ENCODE results near the gene TMEM45A.

The TMEM45A gene

DNA sequence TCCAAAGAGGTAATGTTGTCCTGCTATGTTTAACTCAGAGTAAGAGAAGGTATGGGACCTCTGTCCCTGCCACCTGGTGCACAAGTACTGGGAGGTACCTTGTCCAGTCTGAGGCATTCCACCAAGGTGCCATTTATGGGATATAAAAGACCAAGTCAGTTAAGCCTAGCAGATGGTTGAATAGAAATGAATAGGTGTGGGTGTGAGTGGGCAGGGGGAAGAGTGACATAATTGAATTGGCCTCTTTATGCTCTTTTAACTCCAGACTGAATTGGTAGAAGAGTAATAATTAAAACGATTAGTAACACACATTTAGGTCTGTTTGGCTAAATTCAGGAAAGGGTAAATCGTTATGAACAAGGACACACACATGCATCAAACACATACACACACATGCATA, 117.5 kb downstream of the TMEM45A start:
- H3K4me3 ChIP-seq, result no peak overlapping the region
- DNase-seq (ENCODE audit: low spot score), result no peak
- no peak overlapping the region for H3K27ac ChIP-seq
- TF ChIP-seq, protein P1, sequence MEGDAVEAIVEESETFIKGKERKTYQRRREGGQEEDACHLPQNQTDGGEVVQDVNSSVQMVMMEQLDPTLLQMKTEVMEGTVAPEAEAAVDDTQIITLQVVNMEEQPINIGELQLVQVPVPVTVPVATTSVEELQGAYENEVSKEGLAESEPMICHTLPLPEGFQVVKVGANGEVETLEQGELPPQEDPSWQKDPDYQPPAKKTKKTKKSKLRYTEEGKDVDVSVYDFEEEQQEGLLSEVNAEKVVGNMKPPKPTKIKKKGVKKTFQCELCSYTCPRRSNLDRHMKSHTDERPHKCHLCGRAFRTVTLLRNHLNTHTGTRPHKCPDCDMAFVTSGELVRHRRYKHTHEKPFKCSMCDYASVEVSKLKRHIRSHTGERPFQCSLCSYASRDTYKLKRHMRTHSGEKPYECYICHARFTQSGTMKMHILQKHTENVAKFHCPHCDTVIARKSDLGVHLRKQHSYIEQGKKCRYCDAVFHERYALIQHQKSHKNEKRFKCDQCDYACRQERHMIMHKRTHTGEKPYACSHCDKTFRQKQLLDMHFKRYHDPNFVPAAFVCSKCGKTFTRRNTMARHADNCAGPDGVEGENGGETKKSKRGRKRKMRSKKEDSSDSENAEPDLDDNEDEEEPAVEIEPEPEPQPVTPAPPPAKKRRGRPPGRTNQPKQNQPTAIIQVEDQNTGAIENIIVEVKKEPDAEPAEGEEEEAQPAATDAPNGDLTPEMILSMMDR (IDR thresholded peaks at IDR 0.05), result no peak

DNA sequence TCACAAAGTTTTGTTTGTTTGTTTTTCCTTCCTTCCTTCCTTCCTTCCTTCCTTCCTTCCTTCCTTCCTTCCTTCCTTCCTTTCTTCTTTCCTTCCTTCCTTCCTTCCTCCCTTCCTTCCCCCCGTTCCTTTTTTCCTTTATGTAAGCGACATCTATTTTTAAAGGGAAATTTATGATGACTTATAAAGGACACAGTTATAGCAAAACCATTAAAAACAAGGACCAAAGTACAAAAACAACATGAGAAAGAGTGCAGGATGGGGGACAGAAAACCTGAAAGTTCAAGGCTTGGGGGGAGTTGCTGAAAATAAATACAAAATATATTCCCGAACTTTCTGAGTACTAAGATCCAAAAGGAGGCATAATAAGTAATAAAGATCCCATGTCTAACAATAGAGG, 118.8 kb downstream of the TMEM45A start:
- DNase-seq (ENCODE audit: low spot score), result no peak
- TF ChIP-seq, protein P1 (IDR thresholded peaks at IDR 0.05), result no peak
- H3K4me3 ChIP-seq, result no peak overlapping the region
- no peak overlapping the region for H3K27ac ChIP-seq

DNA sequence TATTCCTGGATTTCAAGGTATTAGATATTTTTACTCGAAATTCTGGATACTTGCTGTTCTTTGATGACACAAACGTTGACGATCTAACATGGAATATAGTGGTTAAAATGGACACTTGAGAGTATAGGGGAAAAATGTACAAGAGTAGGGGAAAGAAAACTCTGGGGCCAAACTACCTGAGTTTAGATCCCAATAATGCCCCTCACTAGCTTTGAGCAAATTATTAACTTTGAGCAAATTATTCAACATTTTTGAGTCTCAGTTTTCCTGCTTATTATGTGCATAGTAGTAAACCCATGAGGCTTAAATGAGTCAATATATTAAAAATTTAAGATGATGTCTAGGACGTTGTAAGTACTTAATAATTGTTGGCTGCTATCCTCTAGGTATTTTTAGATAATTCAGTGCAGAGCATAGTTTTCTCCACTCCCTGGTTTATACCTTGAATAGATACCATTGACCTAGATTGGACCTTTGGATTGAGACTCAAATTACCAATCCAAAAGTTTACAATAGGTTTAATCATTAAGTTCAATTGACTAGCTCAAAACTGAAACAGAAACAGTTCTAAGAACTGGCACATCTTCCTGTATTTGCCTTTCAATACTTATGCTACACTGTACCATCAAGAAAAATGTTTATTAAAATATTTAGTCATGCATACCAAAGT, 121.4 kb downstream of the TMEM45A start:
- no peak for DNase-seq (ENCODE audit: low spot score)
- Histone ChIP-seq H3K4me3 (no peak overlapping the region), H3K27ac (no peak overlapping the region)
- TF ChIP-seq, protein P1 (IDR thresholded peaks at IDR 0.05), result no peak

DNA sequence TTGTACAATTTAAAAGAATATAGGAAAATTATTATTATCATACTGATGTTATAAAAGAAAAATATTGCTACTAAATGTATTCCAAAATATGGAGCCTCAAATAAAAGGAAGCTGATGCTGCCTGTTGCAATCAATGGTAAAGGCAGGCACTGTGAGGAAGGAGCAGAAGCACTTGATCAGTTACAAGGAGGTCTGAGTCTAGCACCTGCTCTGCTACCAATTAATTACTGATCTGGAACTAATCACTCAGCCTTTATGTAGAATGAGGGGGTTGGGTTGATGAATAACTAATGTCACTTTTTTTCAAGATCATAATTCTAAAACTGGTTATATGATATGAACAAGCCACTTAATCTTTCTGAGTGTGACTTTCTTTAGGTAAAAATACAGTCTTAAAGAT, 122.5 kb downstream of the TMEM45A start:
- DNase-seq (ENCODE audit: low spot score), result no peak
- TF ChIP-seq, protein P1 (IDR thresholded peaks at IDR 0.05), result no peak
- Histone ChIP-seq H3K4me3 (no peak overlapping the region), H3K27ac (no peak overlapping the region)

DNA sequence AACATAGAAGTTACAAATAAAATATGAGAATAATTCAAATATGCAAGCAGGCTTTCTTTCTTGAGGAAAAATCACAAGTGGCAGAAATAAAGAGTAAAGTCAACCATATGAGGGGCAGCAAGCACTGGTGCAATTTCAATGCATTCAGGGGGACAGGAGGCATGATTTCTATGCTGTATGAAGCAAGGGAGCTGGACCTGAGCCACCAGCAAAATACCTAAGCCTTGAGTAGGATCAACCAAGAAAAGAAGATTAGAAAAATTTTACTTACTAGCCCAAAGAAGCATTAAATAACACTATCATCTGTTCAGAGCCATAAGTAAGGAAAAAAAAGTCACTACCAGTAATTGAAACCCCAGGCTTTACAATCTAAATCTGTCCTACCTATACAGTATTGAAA, 123.3 kb downstream of the TMEM45A start:
- TF ChIP-seq, protein P1 (IDR thresholded peaks at IDR 0.05), result no peak
- no peak for DNase-seq (ENCODE audit: low spot score)
- Histone ChIP-seq H3K27ac (no peak overlapping the region), H3K4me3 (no peak overlapping the region)

DNA sequence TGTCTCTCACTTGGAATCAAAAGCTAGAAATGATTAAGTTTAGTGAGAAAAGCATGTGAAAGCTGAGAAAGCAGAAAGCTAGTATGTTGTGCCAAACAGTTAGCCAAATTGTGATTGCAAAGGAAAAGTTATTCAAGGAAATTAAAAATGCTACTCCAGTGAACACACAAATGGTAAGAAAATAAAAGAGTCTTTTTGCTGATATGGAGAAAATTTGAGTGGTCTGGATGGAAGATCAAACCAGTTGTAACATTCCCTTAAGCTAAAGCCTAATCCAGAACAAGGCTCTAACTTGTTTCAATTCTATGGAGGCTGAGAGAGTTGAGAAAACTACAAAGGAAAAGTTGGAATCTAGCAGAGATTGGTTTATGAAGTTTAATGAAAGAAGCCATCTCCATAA, 128.8 kb downstream of the TMEM45A start:
- DNase-seq (ENCODE audit: low spot score), result no peak
- Histone ChIP-seq H3K4me3 (no peak overlapping the region), H3K27ac (no peak overlapping the region)
- TF ChIP-seq, protein P1 (IDR thresholded peaks at IDR 0.05), result no peak
